ENCODE data around the gene APBA2.

APBA2 gene

DNA sequence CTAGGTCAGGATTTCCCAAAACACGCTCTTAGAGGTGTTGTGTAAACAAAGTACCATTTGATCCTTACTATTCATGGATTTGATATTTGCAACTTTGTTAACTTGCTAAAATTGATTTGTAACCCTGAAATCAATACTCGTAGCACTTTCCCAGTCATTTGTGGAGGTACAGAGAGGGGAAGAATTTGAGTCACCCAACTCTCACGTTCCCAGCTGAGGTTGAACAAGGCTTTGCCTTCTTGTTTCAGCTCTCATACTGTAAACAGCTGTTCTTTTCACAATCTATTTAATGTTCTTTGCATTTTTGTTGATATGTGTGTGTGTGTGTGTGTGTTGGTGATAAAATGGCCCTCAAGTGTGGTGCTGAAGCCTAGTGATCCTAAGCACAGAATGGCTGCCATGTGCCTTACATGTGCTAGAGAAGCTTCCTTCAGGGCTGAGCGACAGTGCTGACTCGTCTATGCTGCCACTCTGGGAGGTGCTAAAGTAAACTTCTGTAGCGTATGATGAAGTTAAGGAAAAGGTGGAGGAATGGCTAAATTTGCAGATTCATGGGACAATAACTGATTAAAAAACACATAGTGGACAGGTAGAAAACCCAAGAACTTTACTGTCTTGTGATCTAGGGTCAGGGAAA, 173.2 kb downstream of the APBA2 start:
- no peak for DNase-seq (ENCODE audit: low read depth)

DNA sequence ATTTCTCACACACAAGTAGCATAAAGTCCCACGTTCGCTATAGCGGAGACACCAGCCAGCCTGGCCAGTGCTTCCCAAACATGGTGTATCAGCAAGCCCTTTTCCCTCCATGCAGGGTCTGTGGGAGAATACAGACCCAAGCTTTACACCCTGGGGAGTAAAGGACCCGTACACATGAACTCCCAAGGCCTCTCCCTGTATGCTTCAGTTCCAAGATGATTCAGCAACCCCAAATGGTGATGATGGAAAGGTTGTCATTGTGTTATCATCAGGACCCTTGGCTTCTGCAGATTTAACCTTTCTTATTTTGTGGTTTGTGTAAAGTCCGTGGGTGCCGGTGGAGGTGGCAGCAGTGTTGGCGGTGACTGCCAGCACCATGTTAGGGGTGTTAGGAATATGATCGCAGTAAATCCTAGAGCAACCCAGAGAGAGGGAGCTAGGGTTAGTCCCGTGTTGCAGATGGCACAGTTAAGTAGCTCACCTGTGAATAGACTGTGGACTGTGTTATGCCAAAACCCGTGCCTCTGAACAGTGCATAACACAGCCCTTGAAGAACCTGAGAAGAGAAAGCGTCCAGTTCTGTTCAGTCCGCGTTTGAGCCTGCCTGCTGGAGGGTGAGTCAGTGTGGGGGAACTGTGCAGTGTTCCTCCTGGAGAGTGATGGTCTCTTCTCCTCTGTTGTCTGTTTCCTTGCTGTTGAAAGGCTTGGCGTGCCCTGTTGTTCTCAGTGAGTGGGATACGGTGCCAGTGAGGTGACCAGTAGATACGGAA, 174.3 kb downstream of the APBA2 start:
- DNase-seq (ENCODE audit: low read depth): no peak

DNA sequence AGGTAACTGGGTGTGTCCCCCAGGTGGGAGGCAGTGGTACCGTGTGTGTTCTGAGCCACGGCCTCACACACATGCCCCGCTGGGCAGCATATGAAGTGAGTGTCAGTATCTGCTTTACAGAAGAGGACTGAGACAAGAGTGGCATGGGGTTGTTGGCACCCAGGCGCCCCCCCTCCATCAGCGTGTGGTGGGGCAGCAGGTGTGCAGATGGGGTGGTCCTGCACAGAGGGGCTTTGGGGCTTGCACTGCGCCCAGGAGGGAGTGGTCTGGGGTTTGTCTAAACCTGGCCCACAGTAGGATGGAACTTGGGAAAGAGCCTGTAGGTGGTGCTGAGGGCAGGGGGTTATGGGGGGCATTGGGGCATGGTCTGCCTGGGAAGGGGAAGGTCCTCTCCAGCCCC, 176.0 kb downstream of the APBA2 start:
- no peak for DNase-seq (ENCODE audit: low read depth)

DNA sequence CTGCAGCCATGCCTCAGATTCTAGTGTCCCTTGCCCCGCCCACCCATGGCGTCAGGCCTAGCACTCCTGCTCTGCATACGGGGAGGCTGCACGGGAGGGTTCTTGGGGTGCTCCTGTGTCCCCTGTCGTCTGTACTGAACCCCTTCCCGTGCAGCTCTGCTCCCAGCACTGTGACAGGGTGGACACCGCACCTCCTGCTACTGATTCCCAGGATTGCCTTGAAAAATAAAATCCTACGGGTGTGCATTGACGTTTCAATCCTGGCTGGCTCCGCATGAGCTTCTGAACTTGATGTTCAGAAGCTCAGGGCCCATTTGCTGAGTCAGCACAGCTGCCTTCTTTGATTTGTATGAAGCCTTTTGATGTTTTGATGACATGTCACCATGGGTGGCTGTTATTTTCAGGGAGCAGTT, 176.4 kb downstream of the APBA2 start:
- DNase-seq (ENCODE audit: low read depth): no peak

DNA sequence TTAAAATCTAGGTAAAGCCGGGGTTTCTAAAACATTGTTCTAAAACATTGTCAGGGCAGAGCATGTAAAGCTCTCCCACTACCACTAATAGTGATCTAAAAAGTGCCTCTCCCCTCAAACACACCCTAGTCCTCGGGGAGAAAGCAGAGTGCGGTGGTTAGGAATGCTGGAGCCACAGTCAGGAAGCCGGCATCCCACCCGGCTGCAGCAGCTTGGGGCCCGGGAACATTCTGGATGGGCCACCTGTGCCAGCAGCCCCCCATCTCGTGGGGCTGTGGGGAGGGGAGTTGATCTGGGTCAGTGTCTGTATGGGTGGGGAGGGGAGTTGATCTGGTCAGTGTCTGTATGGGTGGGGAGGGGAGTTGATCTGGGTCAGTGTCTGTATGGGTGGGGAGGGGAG, 176.9 kb downstream of the APBA2 start:
- no peak for DNase-seq (ENCODE audit: low read depth)

DNA sequence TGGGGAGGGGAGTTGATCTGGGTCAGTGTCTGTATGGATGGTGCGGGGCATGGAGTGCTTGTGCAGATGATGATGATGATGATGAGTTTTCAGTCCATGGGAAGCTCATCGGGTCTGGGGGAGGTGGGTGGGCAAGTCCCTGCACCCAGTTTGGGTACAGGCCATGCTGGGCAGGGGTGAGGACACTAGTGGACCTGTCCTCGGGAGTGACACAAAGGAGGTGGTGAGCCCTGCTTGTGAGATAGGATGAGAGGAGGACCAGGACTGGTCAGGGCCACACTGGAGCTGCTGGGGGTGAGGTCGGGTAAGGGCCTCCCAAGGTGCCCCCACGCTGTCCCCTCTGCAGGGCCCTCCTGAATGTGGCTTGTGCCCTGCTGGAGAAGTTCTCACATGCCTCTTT, 177.9 kb downstream of the APBA2 start:
- no peak for DNase-seq (ENCODE audit: low read depth)

DNA sequence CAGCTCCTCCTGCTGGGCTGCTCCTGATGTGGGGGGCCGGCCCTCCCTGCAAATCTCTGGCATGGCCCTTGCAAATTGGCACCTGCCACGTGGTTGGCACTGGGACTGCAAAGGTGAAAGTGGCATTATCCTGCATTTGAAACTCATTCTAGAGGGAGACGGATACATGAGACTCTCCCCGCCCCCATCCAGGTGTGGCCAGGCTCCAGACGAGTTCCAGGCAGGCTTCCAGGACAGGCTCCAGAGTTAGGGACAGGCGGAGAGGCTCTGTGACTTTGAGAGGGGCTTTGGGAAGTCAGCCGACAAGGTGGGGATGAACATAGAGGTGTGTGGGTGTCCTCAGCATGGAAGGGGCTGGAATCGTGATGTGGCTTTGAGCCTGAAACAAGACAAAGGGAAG, 178.5 kb downstream of the APBA2 start:
- DNase-seq (ENCODE audit: low read depth): no peak

DNA sequence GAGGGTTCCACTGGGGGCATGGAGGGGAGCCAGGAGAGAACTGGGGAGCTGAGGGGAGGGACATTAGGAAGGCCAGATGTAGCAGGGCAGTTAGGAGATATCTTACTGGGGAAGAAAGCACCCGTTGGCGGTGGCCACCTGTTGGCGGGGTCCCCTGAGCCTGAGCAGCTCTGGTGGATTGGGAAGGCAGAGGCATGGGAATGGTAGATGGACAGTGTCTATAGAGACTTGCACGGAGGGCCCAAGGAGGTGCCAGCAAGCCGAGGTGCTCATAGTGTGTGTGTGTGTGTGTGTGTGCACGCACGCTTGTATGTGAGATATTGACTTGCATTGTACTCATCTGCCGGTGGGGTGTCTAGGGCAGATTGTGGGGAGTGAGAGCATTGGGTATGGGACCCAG, 179.0 kb downstream of the APBA2 start:
- no peak for DNase-seq (ENCODE audit: low read depth)

DNA sequence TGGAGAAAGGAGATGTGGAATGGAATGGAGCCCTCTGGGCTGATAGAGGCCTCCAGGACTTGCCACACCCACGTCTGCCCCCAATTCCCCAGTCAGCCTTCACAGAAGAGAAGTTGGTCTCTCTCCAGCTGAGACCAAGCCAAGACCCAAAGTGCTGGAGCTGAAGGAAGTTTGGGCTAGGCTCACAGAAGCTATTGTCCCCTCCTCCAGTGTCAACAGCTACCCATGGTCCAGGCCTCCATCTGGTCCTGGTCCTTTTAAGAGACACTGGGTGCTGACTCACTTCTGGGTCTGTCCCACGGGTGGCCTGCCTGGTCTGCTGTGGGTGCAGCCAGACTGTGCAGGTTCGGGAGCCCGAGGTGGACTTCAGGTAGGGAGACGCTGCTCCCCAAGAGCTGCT, 179.8 kb downstream of the APBA2 start:
- DNase-seq (ENCODE audit: low read depth): no peak

DNA sequence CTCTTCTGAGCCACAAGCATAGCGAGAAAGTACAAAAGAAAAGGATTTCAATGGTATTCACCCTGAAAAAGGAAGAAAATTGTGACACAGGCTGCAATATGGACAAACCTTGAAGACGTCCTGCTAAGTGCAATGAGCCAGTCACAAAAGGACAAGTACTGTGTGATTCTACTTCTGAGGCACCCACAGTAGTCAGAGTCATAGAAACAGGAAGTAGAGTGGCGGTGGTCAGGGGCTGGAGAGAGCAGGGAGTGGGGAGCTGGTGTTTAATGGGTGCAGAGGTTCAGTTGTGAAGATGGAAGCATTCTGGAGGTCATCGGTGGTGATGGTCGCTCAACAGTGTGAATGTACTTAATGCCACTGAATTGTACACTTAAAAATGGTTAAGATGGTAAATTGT, 180.5 kb downstream of the APBA2 start:
- no peak for DNase-seq (ENCODE audit: low read depth)

DNA sequence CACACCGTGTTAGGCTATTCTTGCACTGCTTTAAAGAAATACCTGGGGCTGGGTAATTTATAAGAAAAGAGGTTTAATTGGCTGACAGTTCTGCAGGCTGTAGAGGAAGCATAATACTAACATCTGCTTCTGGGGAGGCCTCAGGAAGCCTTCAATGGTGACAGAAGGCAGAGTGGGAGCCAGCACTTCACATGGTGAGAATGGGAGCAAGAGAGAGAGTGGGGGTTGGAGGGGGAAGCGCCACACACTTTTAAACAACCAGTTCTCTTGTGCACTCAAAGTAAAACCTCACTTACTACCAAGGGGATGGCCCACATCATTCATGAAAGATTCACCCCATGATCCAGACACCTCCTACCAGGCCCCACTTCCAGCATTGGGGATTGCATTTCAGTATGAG, 181.1 kb downstream of the APBA2 start:
- DNase-seq (ENCODE audit: low read depth): no peak

DNA sequence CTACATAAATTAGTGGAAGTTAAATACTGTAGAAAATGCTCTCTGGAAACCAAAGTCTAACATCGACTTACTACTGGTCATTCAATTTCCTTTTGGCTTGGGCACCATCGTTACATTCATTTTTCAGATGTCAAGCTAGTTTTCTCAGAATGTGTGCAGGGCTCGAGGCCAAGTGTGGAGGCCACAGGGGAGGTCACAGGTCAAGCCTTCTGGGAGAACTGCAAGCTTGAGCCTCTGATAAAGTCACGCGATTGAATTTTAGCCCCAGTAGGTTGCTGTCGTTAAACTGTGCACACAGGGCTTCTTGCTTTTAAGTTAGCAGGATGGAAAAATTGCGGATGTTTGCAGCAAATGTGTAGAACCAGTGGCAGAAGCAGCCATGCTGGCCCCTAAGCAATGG, 182.2 kb downstream of the APBA2 start:
- no peak for DNase-seq (ENCODE audit: low read depth)

DNA sequence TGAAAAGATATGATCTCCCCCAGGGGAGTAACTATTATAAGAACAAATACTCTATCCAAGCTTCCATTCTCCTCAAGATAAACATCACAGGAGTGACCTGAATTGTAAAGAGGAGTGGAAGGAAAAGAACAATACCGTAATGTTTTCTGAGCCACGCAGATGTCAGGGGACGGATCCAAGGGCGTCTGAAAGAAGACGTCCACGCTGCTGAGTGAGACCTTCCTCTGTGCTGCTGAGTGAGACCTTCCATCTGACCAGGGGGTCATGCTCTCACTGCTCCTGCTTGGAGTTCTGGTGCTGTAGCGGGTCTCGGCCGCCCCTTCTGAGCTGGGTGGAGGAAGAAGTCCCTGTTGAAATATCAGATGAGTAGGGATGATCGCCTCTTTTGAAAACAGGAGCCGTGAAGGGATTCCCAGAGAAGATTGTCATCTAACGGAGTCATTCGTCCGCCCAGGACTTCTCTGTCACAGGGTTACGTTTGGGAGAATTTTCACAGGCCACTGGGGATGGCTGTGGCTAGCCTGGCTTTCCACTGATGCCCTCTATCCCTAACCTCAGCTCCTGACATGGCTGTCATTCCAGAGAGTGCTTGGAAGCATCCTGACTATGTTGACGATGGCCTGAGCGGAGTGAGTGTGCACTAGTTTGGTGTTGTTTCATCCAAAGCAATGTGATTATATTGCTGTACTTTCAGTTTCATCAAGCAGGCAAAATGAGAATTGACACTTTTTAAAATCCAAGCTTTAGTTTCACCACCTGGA, 184.9 kb downstream of the APBA2 start:
- no peak for DNase-seq (ENCODE audit: low read depth)

DNA sequence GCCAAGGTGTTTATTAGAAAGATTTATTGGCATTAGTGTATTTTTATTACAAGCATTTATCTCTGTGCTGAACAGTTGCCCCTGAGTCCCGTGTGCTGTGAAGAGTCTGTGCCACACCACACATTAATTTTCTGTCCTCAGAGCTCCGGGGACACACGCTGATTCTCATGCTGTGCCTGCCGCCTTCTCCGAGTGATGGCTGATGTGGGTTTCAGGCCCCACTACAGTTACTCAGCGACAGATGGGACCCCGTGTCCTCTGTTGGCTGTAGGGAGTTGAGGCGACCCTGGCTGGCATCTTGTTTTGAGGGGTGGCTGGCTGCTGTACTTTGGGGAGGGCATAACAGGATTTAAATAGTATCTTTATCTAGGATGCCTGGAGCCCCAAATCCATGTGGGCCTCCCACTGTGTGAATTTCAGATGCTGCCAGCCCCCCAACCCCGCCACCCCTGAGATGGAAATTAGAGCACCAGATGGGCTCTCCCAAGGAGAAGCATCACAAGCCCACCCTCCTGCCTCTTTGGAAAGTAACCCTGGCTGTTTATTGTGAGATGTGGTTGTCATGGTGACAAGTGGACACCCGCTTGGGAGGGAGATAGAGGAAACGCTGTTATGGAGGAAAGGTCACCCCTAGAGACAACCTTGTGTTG, 185.6 kb downstream of the APBA2 start:
- no peak for DNase-seq (ENCODE audit: low read depth)

DNA sequence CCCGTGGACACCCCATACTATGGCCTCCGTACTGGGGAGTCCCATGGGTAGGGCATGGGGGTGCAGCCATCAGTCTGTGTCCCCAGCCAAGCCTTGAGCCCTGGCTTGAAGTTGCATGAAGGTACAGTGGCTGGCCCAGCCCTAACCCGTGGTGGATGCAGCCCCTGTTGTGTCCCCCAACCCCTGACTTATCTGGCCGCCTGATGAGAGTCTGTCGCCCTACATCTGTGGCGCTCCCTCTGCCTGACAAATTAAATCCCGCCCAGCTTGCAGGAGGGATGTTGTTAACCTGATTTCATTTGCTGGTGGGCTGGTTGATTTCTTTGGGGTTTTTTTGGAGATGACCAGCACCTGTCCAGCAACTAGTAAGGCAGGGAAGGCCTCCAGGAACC, 186.1 kb downstream of the APBA2 start:
- DNase-seq (ENCODE audit: low read depth): no peak

DNA sequence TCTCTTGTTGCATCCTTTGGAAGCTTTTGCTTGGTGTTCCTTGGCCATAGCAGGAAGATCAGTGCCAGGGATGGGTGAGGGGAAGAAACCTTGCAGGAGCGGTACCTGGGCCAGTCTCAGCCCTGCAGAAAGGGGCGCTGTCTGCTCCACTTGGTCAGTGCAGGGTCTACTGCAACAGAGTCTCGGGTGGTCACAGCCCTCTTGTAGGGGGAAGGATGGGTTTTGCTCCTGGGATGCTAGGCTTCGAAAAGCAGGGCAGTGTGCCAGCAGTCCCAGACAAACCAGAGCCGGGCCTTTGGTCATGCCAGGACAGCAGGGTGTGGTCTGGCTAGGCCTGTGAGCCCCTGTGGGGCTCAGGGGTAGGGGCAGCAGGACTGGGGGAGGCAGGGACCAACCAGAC, 186.7 kb downstream of the APBA2 start:
- no peak for DNase-seq (ENCODE audit: low read depth)

DNA sequence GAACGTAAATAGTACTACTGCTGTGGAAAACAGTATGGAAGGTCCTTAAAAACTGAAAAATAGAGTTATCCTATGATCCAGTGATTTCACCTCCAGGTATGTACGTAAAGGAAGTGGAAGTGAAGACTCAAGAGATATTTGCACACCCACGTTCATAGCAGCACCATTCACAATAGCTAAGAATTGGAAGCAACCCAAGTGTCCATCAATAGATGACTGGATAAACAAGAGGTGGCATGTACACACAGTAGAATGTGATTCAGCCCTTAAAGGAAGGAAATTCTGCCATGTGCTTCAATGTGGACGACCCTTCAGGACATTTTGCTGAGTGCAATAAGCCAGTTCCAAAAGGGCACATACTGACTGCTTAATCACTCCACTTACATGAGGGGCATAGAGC, 188.3 kb downstream of the APBA2 start:
- no peak for DNase-seq (ENCODE audit: low read depth)

DNA sequence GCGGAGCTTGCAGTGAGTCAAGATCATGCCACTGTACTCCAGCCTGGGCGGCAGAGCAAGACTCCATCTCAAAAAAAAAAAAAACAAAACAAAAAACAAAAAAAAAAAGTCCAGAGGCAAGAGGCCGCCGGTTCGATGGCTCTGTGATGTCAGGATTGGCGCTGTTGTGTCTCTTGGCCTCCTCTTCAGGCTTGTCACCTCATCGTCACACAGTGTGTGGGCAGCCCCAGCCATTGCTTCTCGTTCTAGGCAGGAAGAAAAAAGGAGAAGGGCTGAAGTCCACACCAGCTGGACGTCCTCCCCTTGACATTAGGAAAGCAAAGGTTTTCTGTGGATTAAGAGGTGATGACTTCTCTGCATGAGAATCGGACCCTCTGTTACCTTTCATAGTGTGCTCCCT, 192.8 kb downstream of the APBA2 start:
- no peak for DNase-seq (ENCODE audit: low read depth)

DNA sequence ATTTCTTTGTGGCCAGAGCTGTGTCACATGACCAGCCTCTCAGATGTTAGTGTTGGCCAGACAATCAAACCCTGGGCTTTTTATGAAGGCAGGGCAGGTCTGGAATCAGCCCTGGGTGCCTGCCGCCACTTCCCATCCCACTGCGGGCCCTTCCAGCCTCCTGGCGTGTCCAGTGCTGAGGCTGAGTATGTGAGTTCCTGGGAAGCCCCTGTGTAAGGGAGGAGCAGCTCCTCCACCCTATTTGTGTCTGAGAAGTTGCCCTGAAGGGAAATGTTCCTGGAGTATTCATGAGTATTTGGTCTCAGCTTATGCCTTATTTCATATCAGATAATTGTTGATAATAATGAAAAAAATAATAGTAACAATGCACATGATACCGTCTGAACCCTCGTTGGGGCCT, 193.7 kb downstream of the APBA2 start:
- no peak for DNase-seq (ENCODE audit: low read depth)

DNA sequence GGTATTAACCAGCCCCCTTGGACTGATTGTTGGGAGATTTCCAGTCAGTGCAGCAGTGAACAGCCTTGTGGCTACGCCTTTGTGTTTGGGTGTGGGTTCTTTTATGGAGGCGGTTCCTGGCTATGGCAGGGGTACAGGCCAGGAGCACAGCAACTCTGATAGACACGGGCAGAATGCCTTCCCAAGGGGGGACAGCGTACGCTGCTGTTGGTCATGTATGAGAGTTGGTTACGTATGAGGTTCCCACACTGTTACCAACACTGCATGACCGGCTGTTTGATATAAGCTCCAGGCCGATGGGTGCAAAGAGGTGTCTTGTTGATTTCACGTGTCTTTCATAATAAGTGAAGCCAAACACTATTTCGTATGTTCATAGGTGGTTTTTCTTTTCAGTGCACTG, 196.0 kb downstream of the APBA2 start:
- DNase-seq (ENCODE audit: low read depth): no peak

DNA sequence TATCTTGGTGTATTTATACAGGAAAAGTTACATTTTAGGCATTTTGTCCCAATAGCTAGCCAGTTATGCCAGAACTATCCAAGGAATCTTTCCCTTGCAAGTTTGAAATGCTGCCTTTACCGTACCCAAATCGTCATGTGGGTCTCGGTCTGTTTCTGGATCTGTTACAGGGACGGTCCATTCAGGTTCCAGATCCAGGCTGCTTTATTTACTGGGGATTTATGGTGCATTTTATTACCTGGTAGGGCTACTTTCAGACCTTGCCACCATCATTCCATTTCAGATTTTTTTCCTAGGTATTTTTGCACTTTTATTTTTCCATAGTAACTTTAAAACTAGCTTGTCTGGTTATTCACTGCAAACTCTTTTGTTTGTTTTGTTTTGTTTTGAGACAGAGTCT, 197.4 kb downstream of the APBA2 start:
- no peak for DNase-seq (ENCODE audit: low read depth)

DNA sequence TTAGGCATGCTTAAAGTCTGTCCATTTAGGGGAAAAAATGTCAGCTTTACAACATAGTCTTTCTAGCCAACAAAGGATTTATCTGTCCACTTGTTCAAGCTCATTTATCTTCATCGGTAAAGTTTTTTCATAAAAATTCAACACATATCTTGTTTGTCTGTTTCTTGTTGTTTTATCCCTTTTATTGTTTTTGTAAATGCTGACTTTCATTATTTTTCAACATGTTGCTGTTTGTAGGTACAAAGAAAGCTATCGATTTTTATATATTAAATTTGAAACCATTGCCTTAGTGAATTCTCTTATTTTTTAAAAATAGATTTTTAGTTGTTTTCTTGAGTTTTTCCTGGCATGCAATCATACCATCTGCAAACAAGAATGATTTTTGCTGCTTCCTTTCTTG, 198.1 kb downstream of the APBA2 start:
- no peak for DNase-seq (ENCODE audit: low read depth)

DNA sequence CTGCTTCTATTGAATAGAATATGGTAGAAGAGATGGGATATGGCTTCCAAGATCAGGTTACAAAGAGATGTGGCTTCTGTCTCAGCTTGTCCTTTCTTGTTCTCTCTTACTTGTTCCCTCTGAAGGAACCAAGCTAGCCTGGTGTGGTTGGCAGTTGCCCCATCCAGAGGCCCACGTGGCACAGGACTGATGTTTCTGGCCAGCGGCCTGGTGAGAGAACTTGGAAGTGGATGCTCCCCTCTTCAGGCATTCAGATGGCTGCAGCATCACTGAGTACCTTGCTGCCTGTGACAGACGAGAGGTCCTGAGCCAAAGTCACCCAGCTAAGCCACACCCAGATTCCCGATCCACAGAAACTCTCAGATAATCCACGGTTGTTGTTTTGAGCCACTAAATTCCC, 200.2 kb downstream of the APBA2 start:
- no peak for DNase-seq (ENCODE audit: low read depth)
